Measurements from ENCODE around the gene STAT2.
"Not testable (repeated sequence)": the region's sequence is repeated elsewhere in the genome, so short reads cannot be mapped to it uniquely, and the experiment has no call there.

Gene STAT2

GRCh38 chr12:56339158-56339422 lies 20.8 kb downstream of the STAT2 start:
- H3K4me3 ChIP-seq (ENCODE audit: low read depth, low read length): no peak overlapping the region
- TF ChIP-seq, protein P1, sequence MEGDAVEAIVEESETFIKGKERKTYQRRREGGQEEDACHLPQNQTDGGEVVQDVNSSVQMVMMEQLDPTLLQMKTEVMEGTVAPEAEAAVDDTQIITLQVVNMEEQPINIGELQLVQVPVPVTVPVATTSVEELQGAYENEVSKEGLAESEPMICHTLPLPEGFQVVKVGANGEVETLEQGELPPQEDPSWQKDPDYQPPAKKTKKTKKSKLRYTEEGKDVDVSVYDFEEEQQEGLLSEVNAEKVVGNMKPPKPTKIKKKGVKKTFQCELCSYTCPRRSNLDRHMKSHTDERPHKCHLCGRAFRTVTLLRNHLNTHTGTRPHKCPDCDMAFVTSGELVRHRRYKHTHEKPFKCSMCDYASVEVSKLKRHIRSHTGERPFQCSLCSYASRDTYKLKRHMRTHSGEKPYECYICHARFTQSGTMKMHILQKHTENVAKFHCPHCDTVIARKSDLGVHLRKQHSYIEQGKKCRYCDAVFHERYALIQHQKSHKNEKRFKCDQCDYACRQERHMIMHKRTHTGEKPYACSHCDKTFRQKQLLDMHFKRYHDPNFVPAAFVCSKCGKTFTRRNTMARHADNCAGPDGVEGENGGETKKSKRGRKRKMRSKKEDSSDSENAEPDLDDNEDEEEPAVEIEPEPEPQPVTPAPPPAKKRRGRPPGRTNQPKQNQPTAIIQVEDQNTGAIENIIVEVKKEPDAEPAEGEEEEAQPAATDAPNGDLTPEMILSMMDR (IDR thresholded peaks at IDR 0.05; ENCODE audit: control insufficient read depth, extremely low read depth, insufficient read depth): no peak
- no peak for DNase-seq (ENCODE audit: low read depth)

DNA sequence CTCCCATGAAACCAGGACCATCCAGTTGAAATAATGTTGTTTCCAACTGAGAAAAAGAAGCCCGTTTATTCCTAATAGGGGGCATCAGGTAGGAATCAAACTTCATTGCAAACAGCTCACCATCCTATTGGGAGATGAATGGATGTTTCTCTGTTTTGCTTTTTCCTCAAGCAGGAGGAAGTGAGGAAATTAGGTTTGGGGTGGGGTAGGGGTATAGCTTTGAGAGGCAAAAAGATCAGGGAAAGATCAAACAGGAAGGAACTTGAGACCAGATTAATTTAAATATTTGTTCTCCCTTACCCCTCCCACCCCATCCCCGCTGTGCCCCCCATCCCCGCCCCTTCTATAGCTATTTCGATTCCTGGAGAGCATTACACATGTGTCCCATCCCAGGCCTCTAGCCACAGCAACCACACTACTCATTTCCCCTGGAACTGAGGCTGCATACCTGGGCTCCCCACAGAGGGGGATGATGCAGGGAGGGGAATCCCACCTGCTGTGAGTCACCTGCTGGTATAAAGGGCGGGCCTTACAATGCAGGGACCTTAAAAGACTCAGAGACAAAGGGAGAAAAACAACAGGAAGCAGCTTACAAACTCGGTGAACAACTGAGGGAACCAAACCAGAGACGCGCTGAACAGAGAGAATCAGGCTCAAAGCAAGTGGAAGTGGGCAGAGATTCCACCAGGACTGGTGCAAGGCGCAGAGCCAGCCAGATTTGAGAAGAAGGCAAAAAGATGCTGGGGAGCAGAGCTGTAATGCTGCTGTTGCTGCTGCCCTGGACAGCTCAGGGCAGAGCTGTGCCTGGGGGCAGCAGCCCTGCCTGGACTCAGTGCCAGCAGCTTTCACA lies 21.4 kb downstream of the STAT2 start, which contains the start of gene IL23A:
Gene IL23A (plus strand): TSS at position 577 of the 850 bp plus-strand sequence. CDS start 161 bp downstream, at position 738.
- H3K4me3 ChIP-seq (ENCODE audit: low read depth, low read length): no peak within 1 kb of the TSS
- no peak for DNase-seq (ENCODE audit: low read depth)

GRCh38 chr12:56337753-56338251 lies 22.1 kb downstream of the STAT2 start:
- no peak overlapping the region for H3K4me3 ChIP-seq (ENCODE audit: low read depth, low read length)
- TF ChIP-seq, protein P1 (IDR thresholded peaks at IDR 0.05; ENCODE audit: control insufficient read depth, extremely low read depth, insufficient read depth): no peak
- no peak for DNase-seq (ENCODE audit: low read depth)

More for the DNA sequence above, 21.4 kb downstream of the STAT2 start, which contains the start of gene IL23A:
- TF ChIP-seq, protein P1 (IDR thresholded peaks at IDR 0.05; ENCODE audit: control insufficient read depth, extremely low read depth, insufficient read depth): no peak

GRCh38 chr12:56336361-56337167 lies 23.3 kb downstream of the STAT2 start:
- TF ChIP-seq, protein P1 (IDR thresholded peaks at IDR 0.05; ENCODE audit: control insufficient read depth, extremely low read depth, insufficient read depth): no peak
- DNase-seq (ENCODE audit: low read depth): no peak
- H3K4me3 ChIP-seq (ENCODE audit: low read depth, low read length): no peak overlapping the region

GRCh38 chr12:56335527-56335926 lies 24.4 kb downstream of the STAT2 start:
- DNase-seq (ENCODE audit: low read depth); H3K4me3 ChIP-seq (ENCODE audit: low read depth, low read length): not testable (repeated sequence)

DNA sequence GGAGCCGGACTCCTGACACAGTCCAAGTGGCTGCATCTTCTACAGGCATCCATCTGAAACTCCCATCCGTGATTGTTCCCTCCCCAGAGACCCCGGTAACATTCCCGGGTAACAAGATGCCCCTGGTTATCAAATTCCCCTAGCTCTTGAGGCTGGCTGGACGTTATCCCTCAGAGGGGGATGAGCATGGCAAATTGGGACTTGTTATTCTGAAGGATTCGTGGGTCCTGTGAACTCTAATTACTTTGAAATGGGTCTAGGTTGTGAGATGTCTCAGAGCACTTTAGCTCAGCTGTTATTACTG lies 25.5 kb downstream of the STAT2 start:
- TF ChIP-seq, protein P1 (IDR thresholded peaks at IDR 0.05; ENCODE audit: control insufficient read depth, extremely low read depth, insufficient read depth): no peak
- H3K4me3 ChIP-seq (ENCODE audit: low read depth, low read length): peak overlapping the region; percentile 95
- no peak for DNase-seq (ENCODE audit: low read depth)

Data from LNCaP clone FGC (cell line).